HPDE6-E6E7 (cell line): ENCODE measurements around the gene UQCRHL.
A peak's percentile ranks its signal among the peaks of the same experiment; 100 is the strongest.
"Not testable (repeated sequence)": the region's sequence is repeated elsewhere in the genome, so short reads cannot be mapped to it uniquely, and the experiment has no call there.

Source experiments
- DNase-seq: peaks from one replicate; pipeline ENCODE4 v3.0.0; 2011; ENCODE audit warnings: missing footprints; ENCODE audit errors: extremely low spot score

UQCRHL gene

GRCh38 chr1:15835741-15836510, 28.5 kb upstream of the UQCRHL start:
- DNase-seq: peak; percentile 87

GRCh38 chr1:15835205-15835740, 27.8 kb upstream of the UQCRHL start:
- DNase-seq: no peak

GRCh38 chr1:15834406-15835204, 27.2 kb upstream of the UQCRHL start:
- no peak for DNase-seq

- no peak for DNase-seq
Observed at GRCh38 chr1:15833842-15834405, 26.5 kb upstream of the UQCRHL start.

GRCh38 chr1:15833069-15833679, 25.7 kb upstream of the UQCRHL start:
- no peak for DNase-seq

GRCh38 chr1:15830258-15830657, 22.8 kb upstream of the UQCRHL start:
- DNase-seq: no peak

- DNase-seq: not testable (repeated sequence)
Observed at GRCh38 chr1:15828931-15829330, 21.5 kb upstream of the UQCRHL start.

GRCh38 chr1:15827567-15827966, 20.1 kb upstream of the UQCRHL start:
- not testable (repeated sequence) for DNase-seq

- no peak for DNase-seq
Observed at GRCh38 chr1:15826810-15827507, 19.5 kb upstream of the UQCRHL start.

- DNase-seq: no peak
Observed at GRCh38 chr1:15825800-15826199, 18.4 kb upstream of the UQCRHL start.

- DNase-seq: no peak
Observed at GRCh38 chr1:15820478-15820877, 13.0 kb upstream of the UQCRHL start.

GRCh38 chr1:15816674-15817073, 9.2 kb upstream of the UQCRHL start:
- DNase-seq: no peak

- no peak for DNase-seq
Observed at GRCh38 chr1:15810073-15810472, 2.6 kb upstream of the UQCRHL start.

- no peak for DNase-seq
Observed at GRCh38 chr1:15808955-15809354, 1.5 kb upstream of the UQCRHL start.

GRCh38 chr1:15807121-15807520, 328 bp downstream of the UQCRHL start:
- no peak for DNase-seq

GRCh38 chr1:15804060-15804459, 3.4 kb downstream of the UQCRHL start:
- no peak for DNase-seq

GRCh38 chr1:15803380-15803779, 4.1 kb downstream of the UQCRHL start:
- DNase-seq: no peak

- DNase-seq: no peak
Observed at GRCh38 chr1:15802234-15802965, 5.0 kb downstream of the UQCRHL start.

GRCh38 chr1:15799928-15800835, 7.3 kb downstream of the UQCRHL start:
- DNase-seq: peak; percentile 87
